Choroid plexus epithelial cell (primary cell): ENCODE data around the gene ZNF311.

ENCODE experiments used
- DNase-seq: peaks from one replicate; pipeline ENCODE4 v3.0.0-alpha.2; 2010; ENCODE audit warnings: low read depth
- H3K4me3 ChIP-seq: 2 replicates; pipeline ENCODE4 v1.5.1; 2011; ENCODE audit warnings: low read depth, mild to moderate bottlenecking, control low read depth, low read length, moderate library complexity
- CTCF ChIP-seq: conservative IDR thresholded peaks from 2 replicates; pipeline ENCODE4 v1.5.1; 2011; ENCODE audit warnings: low read depth, mild to moderate bottlenecking, control low read depth, inconsistent platforms, low read length, moderate library complexity

The ZNF311 gene

GRCh38 chr6:29021434-29021833 is 16.3 kb upstream of the ZNF311 start:
- no peak overlapping the region for H3K4me3 ChIP-seq
- no peak for TF ChIP-seq CTCF
- DNase-seq, result no peak

- no peak for DNase-seq
- no peak for TF ChIP-seq CTCF
- no peak overlapping the region for H3K4me3 ChIP-seq
Measured at GRCh38 chr6:29019629-29020028, 14.5 kb upstream of the ZNF311 start.

- TF ChIP-seq CTCF, result no peak
- no peak for DNase-seq
- H3K4me3 ChIP-seq, result no peak overlapping the region
Measured at GRCh38 chr6:29017428-29017802, 12.3 kb upstream of the ZNF311 start.

- peak; percentile 91 for TF ChIP-seq CTCF
- H3K4me3 ChIP-seq, result peak overlapping the region; percentile 60
- DNase-seq, result peak; percentile 88
Measured at GRCh38 chr6:29016559-29017427, 11.7 kb upstream of the ZNF311 start.

GRCh38 chr6:29014729-29015608 is 9.9 kb upstream of the ZNF311 start:
- peak; percentile 29 for TF ChIP-seq CTCF
- DNase-seq, result peak; percentile 26
- H3K4me3 ChIP-seq, result peak overlapping the region; percentile 44

- peak overlapping the region; percentile 70 for H3K4me3 ChIP-seq
- no peak for TF ChIP-seq CTCF
- peak; percentile 74 for DNase-seq
Measured at GRCh38 chr6:29011276-29011734, 6.2 kb upstream of the ZNF311 start.
